GM12865 (cell line): ENCODE results near the gene EXOC3L1.

ENCODE experiments used
- DNase-seq: peaks from one replicate; pipeline ENCODE4 v3.0.0; 2010; ENCODE audit warnings: low read depth
- H3K4me3 ChIP-seq: 2 replicates; pipeline ENCODE4 v1.5.1; 2011; ENCODE audit warnings: mild to moderate bottlenecking, low read depth, low read length, control low read depth
- CTCF ChIP-seq: IDR thresholded peaks from 2 replicates; pipeline ENCODE4 v1.5.1; 2011; ENCODE audit warnings: low read length, control low read depth, low read depth, inconsistent platforms; ENCODE audit not compliant: insufficient read depth; ENCODE audit errors: missing control alignments

Gene EXOC3L1

GRCh38 chr16:67150047-67150832, 39.7 kb downstream of the EXOC3L1 start:
- DNase-seq, result peak; percentile 44
- TF ChIP-seq CTCF, result no peak
- H3K4me3 ChIP-seq, result peak overlapping the region; percentile 73

GRCh38 chr16:67149276-67150046, 40.5 kb downstream of the EXOC3L1 start:
- H3K4me3 ChIP-seq, result no peak overlapping the region
- no peak for DNase-seq
- TF ChIP-seq CTCF, result no peak

- no peak overlapping the region for H3K4me3 ChIP-seq
- no peak for DNase-seq
- no peak for TF ChIP-seq CTCF
Observed at GRCh38 chr16:67148656-67149275, 41.2 kb downstream of the EXOC3L1 start.

- no peak overlapping the region for H3K4me3 ChIP-seq
- DNase-seq, result no peak
- no peak for TF ChIP-seq CTCF
Observed at GRCh38 chr16:67148221-67148620, 41.7 kb downstream of the EXOC3L1 start.

- DNase-seq, result no peak
- no peak for TF ChIP-seq CTCF
- no peak overlapping the region for H3K4me3 ChIP-seq
Observed at GRCh38 chr16:67147437-67148140, 42.3 kb downstream of the EXOC3L1 start.

GRCh38 chr16:67146523-67147357, 43.2 kb downstream of the EXOC3L1 start:
- no peak overlapping the region for H3K4me3 ChIP-seq
- DNase-seq, result no peak
- TF ChIP-seq CTCF, result no peak
